KMS-11 (cell line): ENCODE results near the gene NME3.

Experiments
- H2AFZ ChIP-seq: fragments of 200-600 bp; sonication (generic); 2 replicates; pipeline ENCODE4 v1.6.1; 2016; ENCODE audit warnings: antibody characterized with exemption, mixed run types, low read depth
- H3K27ac ChIP-seq: fragments of 200-600 bp; sonication (generic); 2 replicates; pipeline ENCODE4 v1.6.1; 2016; ENCODE audit warnings: mild to moderate bottlenecking, mixed run types
- H3K27me3 ChIP-seq: fragments of 200-600 bp; sonication (generic); 2 replicates; pipeline ENCODE4 v1.6.1; 2017; ENCODE audit warnings: mild to moderate bottlenecking, low read depth, mixed run types, moderate library complexity; ENCODE audit not compliant: insufficient read depth
- H3K36me3 ChIP-seq: fragments of 200-600 bp; sonication (generic); 2 replicates; pipeline ENCODE4 v1.6.1; 2017; ENCODE audit warnings: mild to moderate bottlenecking, mixed run types; ENCODE audit not compliant: insufficient read depth
- H3K4me1 ChIP-seq: fragments of 200-600 bp; sonication (generic); 2 replicates; pipeline ENCODE4 v1.6.1; 2016; ENCODE audit warnings: mild to moderate bottlenecking, low read depth, mixed run types; ENCODE audit not compliant: poor library complexity, severe bottlenecking
- H3K4me2 ChIP-seq: fragments of 200-600 bp; sonication (generic); 2 replicates; pipeline ENCODE4 v1.7.0; 2016; ENCODE audit warnings: mild to moderate bottlenecking, mixed run types
- H3K4me3 ChIP-seq: fragments of 200-600 bp; sonication (generic); IDR thresholded peaks from 2 replicates; pipeline ENCODE4 v1.6.1; 2017; ENCODE audit warnings: low read depth, low read length, mixed read lengths; ENCODE audit not compliant: insufficient read depth
- H3K79me2 ChIP-seq: fragments of 200-600 bp; sonication (generic); 2 replicates; pipeline ENCODE4 v1.6.1; 2016; ENCODE audit warnings: low read depth, mixed run types; ENCODE audit not compliant: insufficient read depth
- H3K9ac ChIP-seq: fragments of 200-600 bp; sonication (generic); 2 replicates; pipeline ENCODE4 v1.6.1; 2016; ENCODE audit warnings: mild to moderate bottlenecking, mixed run types
- H4K20me1 ChIP-seq: fragments of 200-600 bp; sonication (generic); 2 replicates; pipeline ENCODE4 v1.6.1; 2016; ENCODE audit warnings: mild to moderate bottlenecking, mixed run types; ENCODE audit not compliant: insufficient read depth
- TF ChIP-seq, protein P1 (sequence below): fragments of 200-600 bp; sonication (generic); conservative IDR thresholded peaks from 2 replicates; pipeline ENCODE4 v1.6.1; 2017; ENCODE audit warnings: low read depth, mild to moderate bottlenecking, antibody characterized with exemption, low read length, moderate library complexity, mixed read lengths

Gene NME3

DNA sequence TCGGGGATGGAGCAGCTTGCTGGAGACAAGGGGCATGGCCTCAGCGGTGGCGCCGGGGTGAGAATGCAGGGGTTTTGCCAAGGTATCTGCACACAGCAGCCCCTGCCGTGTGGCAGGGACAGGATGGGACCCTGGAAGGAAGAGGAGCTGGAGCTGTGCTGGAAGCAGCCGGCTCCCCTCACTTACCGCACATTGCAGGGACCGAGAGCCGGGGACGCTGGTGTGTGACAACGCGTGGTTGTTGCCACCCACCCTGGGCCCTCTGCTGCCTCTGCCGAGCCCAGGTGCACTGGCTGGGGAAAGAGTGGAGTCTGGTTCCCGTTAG, 14.5 kb upstream of the NME3 start:
- H3K27ac ChIP-seq, result no peak overlapping the region
- peaks cover 38% of the 10 kb centered on the region for H3K79me2 ChIP-seq
- no peak overlapping the region for H3K9ac ChIP-seq
- peaks cover 13% of the 10 kb centered on the region for H3K4me1 ChIP-seq
- no peaks in the 10 kb centered on the region for H4K20me1 ChIP-seq
- H3K4me3 ChIP-seq, result no peak overlapping the region
- H3K4me2 ChIP-seq, result no peak overlapping the region
- H2AFZ ChIP-seq, result no peak overlapping the region
- no peaks in the 10 kb centered on the region for H3K27me3 ChIP-seq
- TF ChIP-seq, protein P1, sequence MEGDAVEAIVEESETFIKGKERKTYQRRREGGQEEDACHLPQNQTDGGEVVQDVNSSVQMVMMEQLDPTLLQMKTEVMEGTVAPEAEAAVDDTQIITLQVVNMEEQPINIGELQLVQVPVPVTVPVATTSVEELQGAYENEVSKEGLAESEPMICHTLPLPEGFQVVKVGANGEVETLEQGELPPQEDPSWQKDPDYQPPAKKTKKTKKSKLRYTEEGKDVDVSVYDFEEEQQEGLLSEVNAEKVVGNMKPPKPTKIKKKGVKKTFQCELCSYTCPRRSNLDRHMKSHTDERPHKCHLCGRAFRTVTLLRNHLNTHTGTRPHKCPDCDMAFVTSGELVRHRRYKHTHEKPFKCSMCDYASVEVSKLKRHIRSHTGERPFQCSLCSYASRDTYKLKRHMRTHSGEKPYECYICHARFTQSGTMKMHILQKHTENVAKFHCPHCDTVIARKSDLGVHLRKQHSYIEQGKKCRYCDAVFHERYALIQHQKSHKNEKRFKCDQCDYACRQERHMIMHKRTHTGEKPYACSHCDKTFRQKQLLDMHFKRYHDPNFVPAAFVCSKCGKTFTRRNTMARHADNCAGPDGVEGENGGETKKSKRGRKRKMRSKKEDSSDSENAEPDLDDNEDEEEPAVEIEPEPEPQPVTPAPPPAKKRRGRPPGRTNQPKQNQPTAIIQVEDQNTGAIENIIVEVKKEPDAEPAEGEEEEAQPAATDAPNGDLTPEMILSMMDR, result no peak
- no peaks in the 10 kb centered on the region for H3K36me3 ChIP-seq

DNA sequence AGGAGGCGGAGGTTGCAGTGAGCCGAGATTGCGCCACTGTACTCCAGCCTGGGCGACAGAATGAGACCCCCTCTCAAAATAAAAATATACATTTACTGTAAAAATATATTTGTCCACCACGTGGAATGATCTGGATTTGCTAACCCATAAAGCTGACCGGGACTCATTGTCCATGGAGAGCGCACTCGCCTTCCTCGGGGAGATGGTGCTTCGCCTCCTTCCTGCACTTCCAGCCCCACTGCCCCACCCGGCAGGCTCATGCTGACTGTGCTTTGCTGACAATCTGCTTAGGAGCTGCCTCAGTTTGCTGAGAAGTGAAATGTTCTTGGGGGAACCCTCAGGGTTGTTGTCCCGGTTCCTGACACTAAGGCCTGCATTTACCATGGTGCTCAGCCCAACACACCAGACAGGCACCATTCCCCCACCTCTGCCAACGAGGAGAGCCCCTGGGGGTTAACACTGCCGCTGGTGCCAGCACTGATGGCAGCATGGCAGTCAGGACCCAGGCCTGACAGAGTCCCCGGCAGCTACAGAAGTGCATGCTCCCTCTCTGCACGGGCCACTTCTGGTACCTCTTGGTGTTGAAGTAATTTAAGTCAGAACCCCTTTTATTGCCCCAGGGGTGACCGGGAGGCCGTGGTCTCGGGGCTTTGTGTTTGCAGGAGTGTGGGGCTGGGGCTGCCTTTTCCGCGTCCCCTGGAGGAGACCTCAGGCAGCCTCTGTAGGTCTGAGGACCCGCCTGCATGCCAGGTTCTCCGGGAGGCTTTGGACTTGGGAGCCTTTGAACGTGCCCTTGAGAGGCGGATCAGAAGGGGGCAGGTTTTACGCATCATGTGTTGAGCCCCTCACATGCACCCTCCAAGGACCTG, 13.9 kb upstream of the NME3 start:
- TF ChIP-seq, protein P1, result no peak
- Histone ChIP-seq H3K9ac (no peak overlapping the region), H3K36me3 (no peaks in the 10 kb centered on the region), H3K4me2 (no peak overlapping the region), H2AFZ (no peak overlapping the region), H3K4me3 (no peak overlapping the region), H3K27ac (no peak overlapping the region), H3K27me3 (no peaks in the 10 kb centered on the region), H3K79me2 (peaks cover 43% of the 10 kb centered on the region), H4K20me1 (no peaks in the 10 kb centered on the region), H3K4me1 (peaks cover 14% of the 10 kb centered on the region)

DNA sequence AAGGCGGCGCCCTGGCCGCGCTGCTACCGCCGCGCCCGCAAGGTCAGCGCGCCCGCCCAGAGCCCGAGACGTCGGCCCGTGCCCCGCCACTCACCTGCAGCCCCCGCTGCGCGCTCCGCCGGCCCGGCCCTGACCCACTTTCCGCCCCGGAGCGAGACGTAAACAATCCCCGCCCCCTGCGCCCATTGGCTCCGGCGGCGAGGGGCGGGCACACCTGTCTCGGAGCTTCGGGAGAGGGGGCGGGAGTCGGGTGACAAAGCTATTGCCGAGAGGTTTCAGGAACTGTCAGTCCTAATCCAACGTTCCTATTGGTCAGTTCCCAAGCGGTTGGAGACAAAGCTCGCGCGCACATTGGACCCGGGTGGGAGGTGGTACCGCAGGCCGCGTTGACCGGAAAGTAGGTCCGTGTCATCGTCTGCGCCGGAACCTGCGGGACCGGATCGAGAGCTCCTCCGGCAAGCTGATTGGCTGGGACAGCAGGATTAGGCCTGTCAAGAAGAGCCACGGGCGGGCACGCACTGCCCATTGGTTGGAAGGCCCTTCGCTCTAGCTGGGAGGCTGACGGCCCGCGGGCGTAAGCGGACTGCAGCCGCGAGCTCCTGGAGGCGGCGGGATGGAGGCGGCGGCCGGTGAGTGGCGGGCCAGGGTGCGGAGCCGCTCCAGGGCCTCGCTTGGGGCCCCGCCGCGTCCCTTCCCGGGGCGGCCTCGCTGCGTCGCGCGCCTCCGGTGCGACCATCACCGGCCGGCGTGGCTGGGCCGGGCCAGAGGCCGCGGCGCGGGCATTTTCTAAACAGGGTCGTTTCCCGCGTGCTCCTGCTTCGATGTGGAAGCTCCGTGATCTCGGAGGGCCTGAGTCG, 11.3 kb upstream of the NME3 start, which contains the start of the genes NUBP2 and SPSB3:
TSS of gene NUBP2 (plus strand) at position 553 of the 857 bp plus-strand sequence. CDS start at position 614, 61 bp downstream.
TSS of gene SPSB3 (minus strand) at position 164 of the 857 bp plus-strand sequence. CDS start 1,088 bp downstream, outside the sequence.
- peak within 1 kb of the TSS; percentile 84 for H3K4me2 ChIP-seq
- H3K27me3 ChIP-seq, result no peaks in the 10 kb centered on the region
- H3K79me2 ChIP-seq, result peaks cover 43% of the 10 kb centered on the region
- H3K36me3 ChIP-seq, result no peaks in the 10 kb centered on the region
- H3K27ac ChIP-seq, result peak within 1 kb of the TSS; percentile 62
- TF ChIP-seq, protein P1, result no peak
- H3K4me3 ChIP-seq, result no peak within 1 kb of the TSS
- H3K9ac ChIP-seq, result peak within 1 kb of the TSS; percentile 69
- H2AFZ ChIP-seq, result peak within 1 kb of the TSS; percentile 78
- H3K4me1 ChIP-seq, result peaks cover 14% of the 10 kb centered on the region
- H4K20me1 ChIP-seq, result no peaks in the 10 kb centered on the region

DNA sequence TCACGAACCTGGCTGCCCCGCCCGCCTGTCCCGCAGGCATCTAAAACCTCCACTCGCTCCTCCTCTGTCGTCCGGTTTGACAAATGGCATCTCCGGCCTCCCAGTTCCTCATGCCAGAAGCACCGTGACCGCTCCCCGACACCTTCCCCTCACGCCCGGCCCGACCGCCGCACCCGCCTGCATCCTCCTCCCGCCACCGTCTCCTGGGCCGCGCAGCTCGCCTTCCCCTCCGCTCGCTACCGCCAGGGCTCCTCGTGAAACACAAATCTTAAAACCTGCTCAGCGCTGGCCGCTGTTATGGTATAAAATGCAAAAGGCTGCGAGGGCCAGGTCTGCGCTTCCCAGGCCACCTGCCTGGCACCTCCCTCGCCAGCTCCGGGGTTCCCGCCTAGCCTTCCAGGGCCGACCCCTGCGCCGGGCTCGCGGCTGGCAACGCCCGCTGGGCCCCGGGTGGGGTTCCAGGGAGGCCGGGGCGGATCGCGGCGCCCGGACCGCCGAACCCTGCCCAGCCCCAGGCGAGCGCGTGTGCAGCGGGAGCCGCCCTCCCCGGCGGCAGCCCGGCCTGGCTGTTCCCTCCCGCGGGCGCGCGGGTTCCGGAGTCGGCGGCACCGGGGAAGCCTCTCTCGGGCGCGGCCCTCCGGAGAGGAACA, 10.5 kb upstream of the NME3 start:
- Histone ChIP-seq H3K4me2 (peak overlapping the region; percentile 66), H3K9ac (peak overlapping the region; percentile 27; the same call in 1 of the 2 replicates), H3K27ac (peak overlapping the region; percentile 37; the same call in 1 of the 2 replicates), H3K4me1 (peaks cover 14% of the 10 kb centered on the region), H2AFZ (peak overlapping the region; percentile 39; the same call in 1 of the 2 replicates), H3K79me2 (peaks cover 43% of the 10 kb centered on the region), H4K20me1 (no peaks in the 10 kb centered on the region), H3K36me3 (no peaks in the 10 kb centered on the region), H3K4me3 (no peak overlapping the region), H3K27me3 (no peaks in the 10 kb centered on the region)
- TF ChIP-seq, protein P1, result no peak
